Peyer's patch (tissue), 4 donors: ENCODE measurements around the gene ECPAS. TPM values are rescaled to one million over a fixed set of nuclear protein-coding genes. Genes with fewer than 3 reads are reported as not detected.
"Not testable (repeated sequence)": the region's sequence is repeated elsewhere in the genome, so short reads cannot be mapped to it uniquely, and the experiment has no call there.

Experiments
- DNase-seq, 3 donors: peaks; one replicate each; pipeline ENCODE4 v3.0.0-alpha.2; 2017 to 2019
- H3K27ac ChIP-seq, 4 donors: fragments of 200-600 bp; sonication (generic); one replicate each; pipeline ENCODE4 v1.5.1; 2016 to 2019
- H3K27me3 ChIP-seq, 2 donors: fragments of 200-600 bp; sonication (generic); one replicate each; pipeline ENCODE4 v1.5.1; 2019
- H3K36me3 ChIP-seq, 3 donors: fragments of 200-600 bp; sonication (generic); one replicate each; pipeline ENCODE4 v1.5.1; 2016 to 2019
- H3K4me1 ChIP-seq, 4 donors: fragments of 200-600 bp; sonication (generic); one replicate each; pipeline ENCODE4 v1.5.1; 2016 to 2019
- H3K4me3 ChIP-seq, 4 donors: fragments of 200-600 bp; sonication (generic); 1 replicate in 3 of 4; 2 replicates in 1 of 4; pipeline ENCODE4 v1.5.1; 2016 to 2019; ENCODE audit warnings: mild to moderate bottlenecking in 1 of 4
- H3K9me3 ChIP-seq, 4 donors: fragments of 200-600 bp; sonication (generic); one replicate each; pipeline ENCODE4 v1.5.1; 2016 to 2019; ENCODE audit warnings: mild to moderate bottlenecking in 1 of 4
- CTCF ChIP-seq, 6 experiments: fragments of 450-650 bp in 4 of 6; fragments of 200-600 bp in 2 of 6; sonication (generic) in 1 of 6; IDR thresholded peaks; one replicate each; pipeline ENCODE4 v1.5.1; 2017 to 2019; ENCODE audit warnings: antibody characterized with exemption in 6 of 6, mild to moderate bottlenecking in 3 of 6, moderate library complexity in 1 of 6
- POLR2A ChIP-seq, 2 donors: fragments of 450-650 bp; IDR thresholded peaks; one replicate each; pipeline ENCODE4 v1.5.1; 2017; ENCODE audit warnings: antibody characterized with exemption in 2 of 2, mild to moderate bottlenecking in 2 of 2, moderate library complexity in 2 of 2
- total RNA-seq, 4 donors: library from RNA; depleted of rRNA; stranded (reverse); fragments of >200 nt; gene quantifications; one replicate each; pipeline ENCODE4 v1.1.0, GENCODE V29; 2016

ECPAS gene
- total RNA-seq, 4 donors from 2014 or later, result 108 to 179 (median 133) TPM

DNA sequence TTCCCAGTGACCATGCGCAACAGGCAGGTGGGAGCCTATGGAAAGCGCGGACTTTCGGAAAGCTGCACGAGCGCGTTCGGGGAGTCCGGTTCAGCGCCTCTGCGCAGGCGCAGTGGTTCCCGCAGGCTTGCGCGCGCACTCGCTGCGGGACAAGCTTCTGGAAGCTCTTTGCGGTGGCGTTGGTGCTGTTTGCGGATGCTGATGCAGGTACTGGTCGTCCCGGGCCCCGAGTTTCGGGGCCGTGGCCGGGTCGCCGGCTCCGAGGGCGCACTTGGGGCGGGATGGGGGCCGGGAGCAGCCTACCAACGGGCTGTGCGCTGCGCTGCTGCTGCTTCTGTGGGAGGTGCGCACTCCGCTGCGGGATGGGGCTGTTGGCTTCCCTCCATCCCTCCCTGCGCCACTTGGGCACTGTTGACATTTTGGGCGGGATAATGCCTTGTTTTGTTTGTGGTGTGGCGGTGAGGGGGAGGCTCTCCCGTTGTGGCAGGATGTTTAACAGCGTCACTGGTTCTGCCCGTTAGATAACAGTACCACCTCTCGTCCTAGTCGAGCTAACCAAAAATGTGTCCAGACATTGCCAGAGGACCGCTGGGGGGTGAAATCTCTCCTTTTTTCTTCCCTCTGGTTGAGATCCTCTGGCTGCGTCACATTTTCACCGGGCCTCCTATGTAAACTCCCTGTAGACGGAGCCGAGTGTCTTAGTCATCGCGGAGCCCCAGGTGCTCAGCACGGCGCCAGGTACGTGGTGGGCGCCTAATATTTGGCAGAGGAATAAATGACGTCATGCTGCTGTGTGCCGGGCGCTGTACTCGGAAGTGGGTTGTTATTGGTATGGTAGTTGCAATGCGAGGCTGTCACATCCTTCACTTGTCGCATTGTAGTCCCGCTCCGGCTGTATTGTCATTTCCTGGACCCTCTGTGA lies 41.1 kb upstream of the ECPAS start, which contains the start of gene ZNF483:
TSS of gene ZNF483 (plus strand) at position 124 of the 922 bp plus-strand sequence. CDS start 2,217 bp downstream, outside the sequence.
- TF ChIP-seq POLR2A (IDR thresholded peaks at IDR 0.05) (no peak), CTCF (IDR thresholded peaks at IDR 0.05) (no peak)
- Histone ChIP-seq H3K36me3 (no peaks in the 10 kb centered on the region), H3K4me3 (peak within 1 kb of the TSS; percentile 67 to 92 (median 75)), H3K27ac (peak within 1 kb of the TSS in 3 of 4 donors; percentile 42 to 68 (median 51)), H3K9me3 (no peaks in the 10 kb centered on the region), H3K27me3 (peaks cover 0 to 3% of the 10 kb centered on the region in 2 donors), H3K4me1 (peaks cover 0 to 10% (median 0%) of the 10 kb centered on the region in 4 donors)
- DNase-seq, result peak; percentile 41 to 78 (median 73)

DNA sequence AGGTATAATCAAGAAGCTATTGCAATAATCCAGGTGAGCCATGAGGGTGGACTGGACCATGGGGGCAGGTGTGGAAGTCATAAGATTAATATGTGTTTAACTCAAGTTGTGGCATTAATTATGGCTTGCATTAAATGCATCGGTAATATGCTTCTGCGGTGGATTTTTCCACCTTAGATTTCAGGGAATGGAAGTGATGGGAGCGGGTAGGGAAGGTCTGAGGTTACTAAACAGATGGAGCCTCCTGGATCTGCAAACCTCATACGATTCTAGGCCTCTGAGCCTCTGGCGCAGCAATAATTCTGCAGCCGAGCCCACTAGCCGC lies 40.5 kb upstream of the ECPAS start:
- TF ChIP-seq CTCF (IDR thresholded peaks at IDR 0.05), result no peak
- TF ChIP-seq POLR2A (IDR thresholded peaks at IDR 0.05), result no peak
- no peaks in the 10 kb centered on the region for H3K36me3 ChIP-seq
- H3K27me3 ChIP-seq, result peaks cover 0 to 3% of the 10 kb centered on the region in 2 donors
- H3K9me3 ChIP-seq, result no peaks in the 10 kb centered on the region
- H3K27ac ChIP-seq, result peak overlapping the region in 1 of 4 donors; percentile 68
- H3K4me3 ChIP-seq, result peak overlapping the region; percentile 67 to 92 (median 75)
- H3K4me1 ChIP-seq, result peaks cover 0 to 10% (median 0%) of the 10 kb centered on the region in 4 donors
- DNase-seq, result no peak

DNA sequence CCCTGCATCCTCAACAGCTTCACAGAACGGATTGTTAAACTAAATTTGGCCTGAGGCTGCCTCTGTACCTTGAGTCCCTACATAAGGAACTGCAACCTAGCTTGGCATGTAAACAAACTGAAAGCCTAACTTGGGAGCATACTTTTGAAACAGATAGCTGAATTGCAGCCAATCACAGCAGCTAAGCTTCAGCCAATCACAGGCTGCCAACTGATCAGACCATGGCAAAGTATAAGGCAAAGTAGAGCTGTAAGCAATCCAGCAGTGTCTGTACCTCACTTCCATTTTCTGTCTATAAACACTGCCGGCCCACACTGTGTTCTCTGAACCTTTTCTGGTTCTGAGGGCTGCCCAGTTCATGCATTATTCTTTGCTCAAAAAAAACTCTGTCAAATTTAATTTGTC lies 31.9 kb upstream of the ECPAS start:
- no peak for TF ChIP-seq CTCF (IDR thresholded peaks at IDR 0.05)
- TF ChIP-seq POLR2A (IDR thresholded peaks at IDR 0.05), result no peak
- H3K9me3 ChIP-seq, result no peaks in the 10 kb centered on the region
- H3K4me1 ChIP-seq, result no peaks in the 10 kb centered on the region
- DNase-seq, result no peak
- no peaks in the 10 kb centered on the region for H3K36me3 ChIP-seq
- no peaks in the 10 kb centered on the region for H3K27me3 ChIP-seq
- H3K27ac ChIP-seq, result no peak overlapping the region
- no peak overlapping the region for H3K4me3 ChIP-seq

- no peak for DNase-seq
- H3K27me3 ChIP-seq, result no peaks in the 10 kb centered on the region
- no peaks in the 10 kb centered on the region for H3K4me1 ChIP-seq
- H3K36me3 ChIP-seq, result no peaks in the 10 kb centered on the region
- no peaks in the 10 kb centered on the region for H3K9me3 ChIP-seq
- H3K4me3 ChIP-seq, result no peak overlapping the region
- TF ChIP-seq CTCF (IDR thresholded peaks at IDR 0.05), result no peak
- no peak for TF ChIP-seq POLR2A (IDR thresholded peaks at IDR 0.05)
- no peak overlapping the region for H3K27ac ChIP-seq
These were observed 30.8 kb upstream of the ECPAS start for GRCh38 chr9:111514967-111515366.

DNA sequence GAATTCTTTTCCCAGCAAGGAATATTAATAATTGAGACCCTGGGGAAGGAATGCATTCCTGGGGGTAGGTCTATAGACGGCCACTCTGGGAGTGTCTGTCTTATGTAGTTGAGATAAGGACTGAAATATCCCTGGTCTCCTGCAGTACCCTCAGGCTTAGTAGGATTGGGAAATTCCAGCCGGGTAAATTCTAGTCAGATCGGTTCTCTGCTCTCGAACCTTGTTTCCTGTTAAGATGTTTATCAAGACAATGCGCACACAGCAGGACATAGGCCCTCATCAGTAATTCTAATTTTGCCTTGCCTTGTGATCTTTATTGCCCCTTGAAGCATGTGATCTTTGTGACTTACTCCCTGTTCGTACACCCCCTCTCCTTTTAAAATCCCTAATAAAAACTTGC lies 27.4 kb upstream of the ECPAS start:
- H3K27me3 ChIP-seq, H3K9me3 ChIP-seq, H3K4me1 ChIP-seq, H3K27ac ChIP-seq, DNase-seq, H3K4me3 ChIP-seq, H3K36me3 ChIP-seq: not testable (repeated sequence)

GRCh38 chr9:111502506-111502905 lies 18.3 kb upstream of the ECPAS start:
- TF ChIP-seq POLR2A (IDR thresholded peaks at IDR 0.05) (no peak), CTCF (IDR thresholded peaks at IDR 0.05) (no peak)
- Histone ChIP-seq H3K27ac (no peak overlapping the region), H3K4me3 (no peak overlapping the region), H3K36me3 (no peaks in the 10 kb centered on the region), H3K27me3 (no peaks in the 10 kb centered on the region), H3K4me1 (no peaks in the 10 kb centered on the region), H3K9me3 (no peaks in the 10 kb centered on the region)
- no peak for DNase-seq
